Central memory CD4-positive, alpha-beta T cell (primary cell): Measurements from ENCODE around the gene GPAT2.
"Not testable (repeated sequence)": the region's sequence is repeated elsewhere in the genome, so short reads cannot be mapped to it uniquely, and the experiment has no call there.

Experiments used
- DNase-seq: peaks from one replicate; pipeline ENCODE4 v3.0.0; 2022

Gene GPAT2

GRCh38 chr2:96022126-96022525 is 12.6 kb downstream of the GPAT2 start:
- DNase-seq, result not testable (repeated sequence)

GRCh38 chr2:96021142-96021541 is 13.6 kb downstream of the GPAT2 start:
- not testable (repeated sequence) for DNase-seq

- DNase-seq, result not testable (repeated sequence)
These were observed 14.7 kb downstream of the GPAT2 start for GRCh38 chr2:96019909-96020590.

- DNase-seq, result not testable (repeated sequence)
These were observed 18.4 kb downstream of the GPAT2 start for GRCh38 chr2:96016321-96016720.

- not testable (repeated sequence) for DNase-seq
These were observed 21.9 kb downstream of the GPAT2 start for GRCh38 chr2:96012792-96013264.

- not testable (repeated sequence) for DNase-seq
These were observed 22.5 kb downstream of the GPAT2 start for GRCh38 chr2:96012086-96012791.

- DNase-seq, result not testable (repeated sequence)
These were observed 23.6 kb downstream of the GPAT2 start for GRCh38 chr2:96011129-96011455.

- peak; percentile 92 for DNase-seq
These were observed 24.2 kb downstream of the GPAT2 start for GRCh38 chr2:96010320-96011128.

GRCh38 chr2:96009833-96010232 is 24.9 kb downstream of the GPAT2 start:
- not testable (repeated sequence) for DNase-seq

GRCh38 chr2:96008051-96008450 is 26.7 kb downstream of the GPAT2 start:
- not testable (repeated sequence) for DNase-seq

GRCh38 chr2:96006248-96006647 is 28.5 kb downstream of the GPAT2 start:
- DNase-seq, result not testable (repeated sequence)

GRCh38 chr2:95992520-95993272 is 42.0 kb downstream of the GPAT2 start:
- DNase-seq, result peak; percentile 67

- peak; percentile 49 for DNase-seq
These were observed 42.6 kb downstream of the GPAT2 start for GRCh38 chr2:95992102-95992501.

- DNase-seq, result peak; percentile 54
These were observed 43.2 kb downstream of the GPAT2 start, which contains the start of gene ANKRD36C for GRCh38 chr2:95991351-95992094. TSS of gene ANKRD36C (minus strand) at chr2:95991824. CDS start at chr2:95991708, 116 bp downstream.

GRCh38 chr2:95990884-95991283 is 43.8 kb downstream of the GPAT2 start:
- not testable (repeated sequence) for DNase-seq
